IMR-90 (cell line): Measurements from ENCODE around the gene RNU5D-1. TPM values are rescaled to one million over a fixed set of nuclear protein-coding genes. Genes with fewer than 3 reads are reported as not detected.

Experiments
- ATAC-seq: fragments of 200-7000 bp; cut with Tn5 transposase; 2 replicates; pipeline ENCODE4 v1.9.1; 2020; ENCODE audit warnings: low read depth, mild to moderate bottlenecking, moderate library complexity
- BruUV-seq: library from RNA; stranded (reverse); fragments of 400-500 nt; replicated peaks from 2 replicates; lab custom pipeline; 2021; lab: Mats Ljungman, UMichigan
- CTCF ChIA-PET: fragments of 300-600 bp; formaldehyde crosslinking; extraction: SDS; loops from one replicate; lab custom pipeline; 2021; ENCODE audit warnings: antibody characterized with exemption; lab: Yijun Ruan, JAX
- POLR2A ChIA-PET: fragments of 300-600 bp; sonication (Branson Sonifier 250); formaldehyde crosslinking; loops from one replicate; lab custom pipeline; 2022; ENCODE audit warnings: antibody characterized with exemption; ENCODE audit not compliant: unreplicated experiment; lab: Charles Lee
- DNase-seq: peaks from one replicate; pipeline ENCODE4 v3.0.0; 2013
- H2AFZ ChIP-seq: replicated peaks from 2 replicates; pipeline ENCODE3; 2013; ENCODE audit warnings: low read length, mild to moderate bottlenecking; ENCODE audit not compliant: poor library complexity
- H2AK5ac ChIP-seq: 2 replicates; pipeline ENCODE4 v1.6.1; 2013; ENCODE audit warnings: low read depth, low read length, inconsistent platforms
- H2AK9ac ChIP-seq: replicated peaks from 2 replicates; pipeline ENCODE3; 2013; ENCODE audit warnings: mild to moderate bottlenecking, low read depth, low read length, moderate library complexity; ENCODE audit not compliant: poor library complexity
- H2BK120ac ChIP-seq: 2 replicates; pipeline ENCODE4 v1.6.1; 2013; ENCODE audit warnings: low read depth, low read length, inconsistent platforms
- H2BK15ac ChIP-seq: 3 replicates; pipeline ENCODE4 v1.6.1; 2013; ENCODE audit warnings: low read depth, low read length, inconsistent platforms
- H2BK20ac ChIP-seq: 2 replicates; pipeline ENCODE4 v1.6.1; 2013; ENCODE audit warnings: low read depth, mild to moderate bottlenecking, inconsistent platforms, low read length, moderate library complexity
- H2BK5ac ChIP-seq: 2 replicates; pipeline ENCODE4 v1.6.1; 2013; ENCODE audit warnings: mild to moderate bottlenecking, low read depth, low read length, inconsistent platforms; ENCODE audit not compliant: poor library complexity, severe bottlenecking
- H3K14ac ChIP-seq: replicated peaks from 2 replicates; pipeline ENCODE4 v1.6.1; 2013; ENCODE audit warnings: low read depth, low read length, inconsistent platforms
- H3K18ac ChIP-seq: 2 replicates; pipeline ENCODE4 v1.6.1; 2013; ENCODE audit warnings: low read depth, low read length, control low read depth
- H3K23ac ChIP-seq: 2 replicates; pipeline ENCODE4 v1.6.1; 2013; ENCODE audit warnings: low read depth, low read length, inconsistent platforms
- H3K27ac ChIP-seq: 2 replicates; pipeline ENCODE4 v1.5.1; 2013; ENCODE audit warnings: mild to moderate bottlenecking, control low read depth, low read length; ENCODE audit not compliant: insufficient read depth
- H3K27me3 ChIP-seq: 2 replicates; pipeline ENCODE4 v1.6.1; 2013; ENCODE audit warnings: low read length; ENCODE audit not compliant: control insufficient read depth, insufficient read depth
- H3K36me3 ChIP-seq: 2 replicates; pipeline ENCODE4 v1.6.1; 2013; ENCODE audit warnings: low read length, mixed read lengths; ENCODE audit not compliant: control insufficient read depth, insufficient read depth
- H3K4ac ChIP-seq: 2 replicates; pipeline ENCODE4 v1.6.1; 2013; ENCODE audit warnings: low read depth, low read length, inconsistent platforms
- H3K4me1 ChIP-seq: 2 replicates; pipeline ENCODE4 v1.6.1; 2013; ENCODE audit warnings: low read length, mixed read lengths; ENCODE audit not compliant: control insufficient read depth, insufficient read depth
- H3K4me2 ChIP-seq: 2 replicates; pipeline ENCODE4 v1.6.1; 2013; ENCODE audit warnings: low read depth, mild to moderate bottlenecking, control low read depth, low read length, moderate library complexity
- H3K4me3 ChIP-seq: 2 replicates; pipeline ENCODE4 v1.5.1; 2013; ENCODE audit warnings: low read depth, mild to moderate bottlenecking, control low read depth, low read length, moderate library complexity; ENCODE audit not compliant: insufficient read depth
- H3K56ac ChIP-seq: 2 replicates; pipeline ENCODE4 v1.6.1; 2013; ENCODE audit warnings: low read length, inconsistent platforms; ENCODE audit not compliant: insufficient read depth; ENCODE audit errors: extremely low read depth
- H3K79me1 ChIP-seq, 2 experiments: 2 replicates each; pipeline ENCODE4 v1.6.1; 2013; ENCODE audit warnings: low read length in 2 of 2, inconsistent platforms in 1 of 2, low read depth in 1 of 2
- H3K9ac ChIP-seq: 2 replicates; pipeline ENCODE4 v1.6.1; 2013; ENCODE audit warnings: low read depth, low read length, control low read depth
- H3K9me1 ChIP-seq: 2 replicates; pipeline ENCODE4 v1.6.1; 2013; ENCODE audit warnings: low read length, inconsistent platforms; ENCODE audit not compliant: insufficient read depth
- H3K9me3 ChIP-seq: 2 replicates; pipeline ENCODE4 v1.6.1; 2013; ENCODE audit warnings: low read length; ENCODE audit not compliant: control insufficient read depth, insufficient read depth
- H4K20me1 ChIP-seq: 2 replicates; pipeline ENCODE4 v1.6.1; 2013; ENCODE audit warnings: low read length, inconsistent platforms; ENCODE audit not compliant: insufficient read depth
- H4K5ac ChIP-seq: 2 replicates; pipeline ENCODE4 v1.6.1; 2013; ENCODE audit warnings: mild to moderate bottlenecking, low read depth, low read length, control low read depth
- H4K8ac ChIP-seq, 2 experiments: 2 replicates each; pipeline ENCODE4 v1.6.1; 2013; ENCODE audit warnings: low read depth in 2 of 2, low read length in 2 of 2, control low read depth in 1 of 2, inconsistent platforms in 1 of 2
- H4K91ac ChIP-seq: 2 replicates; pipeline ENCODE4 v1.6.1; 2013; ENCODE audit warnings: low read depth, low read length, inconsistent platforms; ENCODE audit not compliant: insufficient read depth
- CHD1 ChIP-seq: IDR thresholded peaks from 2 replicates; pipeline ENCODE4 v1.6.1; 2012; ENCODE audit warnings: low read depth, low read length, improper control_type of control experiment
- CTCF ChIP-seq: conservative IDR thresholded peaks from 2 replicates; pipeline ENCODE4 v1.5.1; 2012; ENCODE audit warnings: mild to moderate bottlenecking, low read depth, low read length, improper control_type of control experiment
- ELK1 ChIP-seq: fragments of 150-350 bp; IDR thresholded peaks from 2 replicates; pipeline ENCODE4 v1.6.1; 2016; ENCODE audit warnings: low read depth, mild to moderate bottlenecking, low read length, moderate library complexity, borderline replicate concordance
- FOS ChIP-seq: fragments of 150-350 bp; IDR thresholded peaks from 2 replicates; pipeline ENCODE4 v1.6.1; 2016; ENCODE audit warnings: low read depth, low read length
- MAFK ChIP-seq: IDR thresholded peaks from 2 replicates; pipeline ENCODE4 v1.6.1; 2012; ENCODE audit warnings: low read depth, low read length, improper control_type of control experiment
- MAZ ChIP-seq: IDR thresholded peaks from 2 replicates; pipeline ENCODE4 v1.6.1; 2012; ENCODE audit warnings: low read depth, mild to moderate bottlenecking, low read length, improper control_type of control experiment, moderate library complexity, borderline replicate concordance
- MXI1 ChIP-seq: IDR thresholded peaks from 2 replicates; pipeline ENCODE4 v1.6.1; 2012; ENCODE audit warnings: low read depth, mild to moderate bottlenecking, low read length, moderate library complexity, borderline replicate concordance
- NFE2L2 ChIP-seq: fragments of 150-350 bp; IDR thresholded peaks from 2 replicates; pipeline ENCODE4 v1.6.1; 2016; ENCODE audit warnings: low read depth, mild to moderate bottlenecking, low read length
- POLR2A ChIP-seq: IDR thresholded peaks from 2 replicates; pipeline ENCODE4 v1.6.1; 2012; ENCODE audit warnings: mild to moderate bottlenecking, low read depth, low read length
- RAD21 ChIP-seq: IDR thresholded peaks from 2 replicates; pipeline ENCODE4 v1.6.1; 2012; ENCODE audit warnings: low read length, improper control_type of control experiment
- RCOR1 ChIP-seq: IDR thresholded peaks from 2 replicates; pipeline ENCODE4 v1.6.1; 2012; ENCODE audit warnings: mild to moderate bottlenecking, low read length, improper control_type of control experiment; ENCODE audit not compliant: insufficient replicate concordance
- RFX5 ChIP-seq: IDR thresholded peaks from 2 replicates; pipeline ENCODE4 v1.8.0; 2012; ENCODE audit warnings: low read depth, mild to moderate bottlenecking, low read length, moderate library complexity
- USF2 ChIP-seq: fragments of 150-350 bp; IDR thresholded peaks from 2 replicates; pipeline ENCODE4 v1.6.1; 2017; ENCODE audit warnings: mild to moderate bottlenecking, antibody characterized with exemption, low read length, low read depth
- WGBS, 2 experiments: methylation state at CpG; one replicate each; pipeline versions ENCODE4 v1.1.5 to v1.1.7; 2013; ENCODE audit warnings: missing lambda C conversion rate in 2 of 2; ENCODE audit not compliant: insufficient read length in 1 of 2; ENCODE audit errors: extremely low coverage in 2 of 2; 5-methylcytosine and 5-hydroxymethylcytosine counted together
- dilution Hi-C: fragments of 300-500 bp; cut with HindIII; formaldehyde crosslinking; loops from one replicate; pipeline ENCODE4 v1.14.3; 2018; ENCODE audit warnings: low sequenced_read_pairs; ENCODE audit not compliant: unreplicated experiment
- in situ Hi-C: fragments of 300-500 bp; cut with MboI; formaldehyde crosslinking; loops from 3 replicates; pipeline ENCODE4 v1.14.3; 2019; ENCODE audit warnings: low sequenced_read_pairs, inconsistent platforms, mixed read lengths
- intact Hi-C: fragments of 100-400 bp; cut with micrococcal nuclease; formaldehyde crosslinking; loops from 2 replicates; pipeline ENCODE4 v1.10.0; 2022
- polyA plus RNA-seq, 3 experiments: library from polyadenylated mRNA; depleted of rRNA; stranded (reverse); fragments of >200 nt; gene quantifications; 2 replicates each; pipeline ENCODE4 v1.2.3, GENCODE V29; 2012; ENCODE audit warnings: low replicate concordance in 1 of 3
- total RNA-seq: library from RNA; depleted of rRNA; stranded (reverse); fragments of >200 nt; gene quantifications from 2 replicates; pipeline ENCODE4 v1.2.3, GENCODE V29; 2012

The RNU5D-1 gene
- total and polyA plus RNA-seq, 2 of the 4 experiments (the other 2 are of a cell fraction), result not detected

GRCh38 chr1:44739307-44740178 lies 8.6 kb upstream of the RNU5D-1 start, which contains the start of gene KIF2C:
TSS of gene KIF2C (plus strand) at chr1:44739837. CDS start at chr1:44739933, 96 bp downstream.
- Histone ChIP-seq H3K18ac (peak within 1 kb of the TSS; percentile 72), H3K4me3 (peak within 1 kb of the TSS; percentile 77), H4K91ac (peak within 1 kb of the TSS; percentile 84), H2BK5ac (peak within 1 kb of the TSS; percentile 82), H3K36me3 (no peaks in the 10 kb centered on the region), H3K56ac (peak within 1 kb of the TSS; percentile 87), H4K8ac (peak within 1 kb of the TSS; percentile 68 to 97), H3K4me2 (peak within 1 kb of the TSS; percentile 86), H2AK5ac (peak within 1 kb of the TSS; percentile 44), H3K9me3 (no peaks in the 10 kb centered on the region), H3K23ac (peak within 1 kb of the TSS; percentile 92), H3K14ac (peak within 1 kb of the TSS; percentile 99), H2AFZ (peak within 1 kb of the TSS; percentile 95), H2AK9ac (peak within 1 kb of the TSS; percentile 88), H3K9me1 (peaks cover 5% of the 10 kb centered on the region), H4K5ac (peak within 1 kb of the TSS; percentile 95), H3K9ac (peak within 1 kb of the TSS; percentile 82), H3K27ac (peak within 1 kb of the TSS; percentile 63), H2BK120ac (peak within 1 kb of the TSS; percentile 62), H2BK15ac (no peak within 1 kb of the TSS), H3K79me1 (peaks cover 19 to 42% of the 10 kb centered on the region in 2 experiments), H4K20me1 (no peaks in the 10 kb centered on the region; the same call in 1 of the 2 replicates), H2BK20ac (no peak within 1 kb of the TSS), H3K27me3 (no peaks in the 10 kb centered on the region), H3K4ac (peak within 1 kb of the TSS; percentile 94), H3K4me1 (peaks cover 4% of the 10 kb centered on the region)
- in situ Hi-C loops (no loop called here), intact Hi-C loops (loop anchor here (2.0 kb wide), 1 partner anchor 35 kb away; the partner anchor contains the start of gene RPS8), dilution Hi-C loops (no loop called here)
- ChIA-PET POLR2A (no interaction called here), CTCF (interaction anchor here (1.1 kb wide), 1 partner anchor 8 kb away, joined by 4 read pairs; the partner anchor contains the start of gene RNU5D-1)
- peak; percentile 97 for DNase-seq
- peak; percentile 100 for ATAC-seq
- WGBS, 2 experiments, result 0% methylated on average over 23 of the region's 57 CpGs; no CpG with 5 or more reads in 1 of the 2 experiments
- no TSS peak for BruUV-seq
- TF ChIP-seq MXI1, result peak; percentile 97
- no peak for TF ChIP-seq CHD1
- 0 out of 2 replicates have a peak, but pooled peaks have one; percentile 4 for TF ChIP-seq CTCF
- no peak for TF ChIP-seq NFE2L2
- peak; percentile 62; the same call in 1 of the 2 replicates for TF ChIP-seq MAZ
- TF ChIP-seq MAFK, result no peak
- peak; percentile 62 for TF ChIP-seq RCOR1
- no peak for TF ChIP-seq ELK1
- 0 out of 2 replicates have a peak, but pooled peaks have one; percentile 31 for TF ChIP-seq USF2
- TF ChIP-seq RAD21, result no peak
- peak; percentile 61 for TF ChIP-seq POLR2A
- no peak for TF ChIP-seq RFX5
- TF ChIP-seq FOS, result no peak
